ENCODE measurements around the gene PGF.
A peak's percentile ranks its signal among the peaks of the same experiment; 100 is the strongest.
"Not testable (repeated sequence)": the region's sequence is repeated elsewhere in the genome, so short reads cannot be mapped to it uniquely, and the experiment has no call there.

PGF gene

DNA sequence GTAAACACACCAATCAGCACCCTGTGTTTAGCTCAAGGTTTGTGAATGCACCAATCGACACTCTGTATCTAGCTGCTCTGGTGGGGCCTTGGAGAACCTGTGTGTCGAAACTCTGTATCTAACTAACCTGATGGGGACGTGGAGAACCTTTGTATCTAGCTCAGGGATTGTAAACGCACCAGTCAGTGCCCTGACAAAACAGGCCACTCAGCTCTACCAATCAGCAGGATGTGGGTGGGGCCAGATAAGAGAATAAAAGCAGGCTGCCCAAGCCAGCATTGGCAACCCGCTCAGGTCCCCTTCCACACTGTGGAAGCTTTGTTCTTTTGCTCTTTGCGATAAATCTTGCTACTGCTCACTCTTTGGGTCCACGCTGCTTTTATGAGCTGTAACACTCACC, 40.4 kb upstream of the PGF start:
- WGBS (ENCODE audit: extremely low coverage, insufficient coverage, low lambda C conversion rate), result no CpG with 5 or more reads among the region's 7 CpGs
- not testable (repeated sequence) for H2BK15ac ChIP-seq (replicated peaks; ENCODE audit: low read depth); H3K79me1 ChIP-seq (ENCODE audit: low read length); H2AK5ac ChIP-seq (ENCODE audit: low read length); H3K79me2 ChIP-seq (ENCODE audit: control insufficient read depth, insufficient read depth, low read length); H2BK120ac ChIP-seq (ENCODE audit: low read depth, low read length); H3K4ac ChIP-seq (ENCODE audit: low read depth, low read length); H3K27ac ChIP-seq (ENCODE audit: low read depth, low read length); H3K4me2 ChIP-seq (ENCODE audit: low read length); H3K4me3 ChIP-seq (ENCODE audit: low read length); H2BK5ac ChIP-seq (ENCODE audit: low read length); H3K18ac ChIP-seq (ENCODE audit: low read length); H3K36me3 ChIP-seq (ENCODE audit: control insufficient read depth, insufficient read depth, low read length); H3K9ac ChIP-seq (ENCODE audit: low read length); H4K8ac ChIP-seq (ENCODE audit: low read depth, low read length); H3K4me1 ChIP-seq (ENCODE audit: control insufficient read depth, low read depth, low read length); DNase-seq; H3K23ac ChIP-seq (ENCODE audit: low read length); H4K5ac ChIP-seq (ENCODE audit: low read length); H3K56ac ChIP-seq (ENCODE audit: low read length); H3K27me3 ChIP-seq (ENCODE audit: insufficient read depth, low read length, poor library complexity)

DNA sequence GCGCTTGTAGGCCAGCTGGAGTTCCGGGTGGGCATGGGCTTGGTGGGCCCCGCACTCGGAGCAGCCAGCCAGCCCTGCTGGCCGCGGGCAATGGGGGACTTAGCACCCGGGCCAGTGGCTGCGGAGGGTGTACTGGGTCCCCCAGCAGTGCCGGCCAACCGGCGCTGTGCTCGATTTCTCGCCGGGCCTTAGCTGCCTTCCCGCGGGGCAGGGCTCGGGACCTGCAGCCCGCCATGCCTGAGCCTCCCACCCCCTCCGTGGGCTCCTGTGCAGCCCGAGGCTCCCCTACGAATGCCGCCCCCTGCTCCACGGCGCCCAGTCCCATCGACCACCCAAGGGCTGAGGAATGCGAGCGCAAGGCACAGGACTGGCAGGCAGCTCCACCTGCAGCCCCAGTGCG, 38.8 kb upstream of the PGF start:
- H4K8ac ChIP-seq (ENCODE audit: low read depth, low read length); H2BK15ac ChIP-seq (replicated peaks; ENCODE audit: low read depth); H3K23ac ChIP-seq (ENCODE audit: low read length); H3K4me3 ChIP-seq (ENCODE audit: low read length); H4K5ac ChIP-seq (ENCODE audit: low read length); H3K4me1 ChIP-seq (ENCODE audit: control insufficient read depth, low read depth, low read length); H3K27me3 ChIP-seq (ENCODE audit: insufficient read depth, low read length, poor library complexity); H3K79me2 ChIP-seq (ENCODE audit: control insufficient read depth, insufficient read depth, low read length); H2BK120ac ChIP-seq (ENCODE audit: low read depth, low read length); H3K36me3 ChIP-seq (ENCODE audit: control insufficient read depth, insufficient read depth, low read length); H3K79me1 ChIP-seq (ENCODE audit: low read length); DNase-seq; H3K27ac ChIP-seq (ENCODE audit: low read depth, low read length); H3K9ac ChIP-seq (ENCODE audit: low read length); H3K4me2 ChIP-seq (ENCODE audit: low read length); H2AK5ac ChIP-seq (ENCODE audit: low read length); H3K18ac ChIP-seq (ENCODE audit: low read length); H2BK5ac ChIP-seq (ENCODE audit: low read length); H3K4ac ChIP-seq (ENCODE audit: low read depth, low read length); H3K56ac ChIP-seq (ENCODE audit: low read length): not testable (repeated sequence)
- no CpG with 5 or more reads among the region's 28 CpGs for WGBS (ENCODE audit: extremely low coverage, insufficient coverage, low lambda C conversion rate)

DNA sequence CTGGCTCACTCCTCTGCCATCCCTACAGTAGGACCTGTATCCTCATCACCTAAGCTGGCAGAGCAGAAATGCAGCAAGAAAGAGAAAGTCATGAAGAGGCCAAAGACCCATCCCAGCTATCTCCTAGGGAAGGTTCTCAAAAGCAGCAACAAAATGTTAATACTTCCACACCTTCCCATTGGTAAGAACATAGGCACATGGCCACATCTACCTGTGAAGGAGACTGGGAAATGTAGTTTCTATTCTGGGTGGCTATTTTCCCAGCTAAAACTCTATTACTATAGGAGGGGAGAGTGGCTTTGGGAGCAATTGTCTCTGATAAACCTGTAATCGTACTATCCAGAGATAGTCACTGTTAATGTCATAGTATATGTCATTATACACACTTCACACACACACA, 33.6 kb upstream of the PGF start:
- Histone ChIP-seq H4K8ac (ENCODE audit: low read depth, low read length) (no peak overlapping the region), H3K36me3 (ENCODE audit: control insufficient read depth, insufficient read depth, low read length) (no peaks in the 10 kb centered on the region), H3K18ac (ENCODE audit: low read length) (no peak overlapping the region), H2BK15ac (replicated peaks; ENCODE audit: low read depth) (no peak overlapping the region), H2BK5ac (ENCODE audit: low read length) (no peak overlapping the region), H2AK5ac (ENCODE audit: low read length) (no peak overlapping the region), H3K27ac (ENCODE audit: low read depth, low read length) (no peak overlapping the region), H3K56ac (ENCODE audit: low read length) (no peak overlapping the region), H2BK120ac (ENCODE audit: low read depth, low read length) (no peak overlapping the region), H3K4me1 (ENCODE audit: control insufficient read depth, low read depth, low read length) (peaks cover 3% of the 10 kb centered on the region), H3K4me3 (ENCODE audit: low read length) (no peak overlapping the region), H3K79me2 (ENCODE audit: control insufficient read depth, insufficient read depth, low read length) (no peaks in the 10 kb centered on the region), H3K4ac (ENCODE audit: low read depth, low read length) (no peak overlapping the region), H3K79me1 (ENCODE audit: low read length) (no peaks in the 10 kb centered on the region), H3K9ac (ENCODE audit: low read length) (no peak overlapping the region), H3K23ac (ENCODE audit: low read length) (no peak overlapping the region), H4K5ac (ENCODE audit: low read length) (peak overlapping the region; percentile 93), H3K4me2 (ENCODE audit: low read length) (no peak overlapping the region), H3K27me3 (ENCODE audit: insufficient read depth, low read length, poor library complexity) (no peaks in the 10 kb centered on the region)
- peak; percentile 24 for DNase-seq
- WGBS (ENCODE audit: extremely low coverage, insufficient coverage, low lambda C conversion rate), result no CpG with 5 or more reads among the region's 1 CpG

DNA sequence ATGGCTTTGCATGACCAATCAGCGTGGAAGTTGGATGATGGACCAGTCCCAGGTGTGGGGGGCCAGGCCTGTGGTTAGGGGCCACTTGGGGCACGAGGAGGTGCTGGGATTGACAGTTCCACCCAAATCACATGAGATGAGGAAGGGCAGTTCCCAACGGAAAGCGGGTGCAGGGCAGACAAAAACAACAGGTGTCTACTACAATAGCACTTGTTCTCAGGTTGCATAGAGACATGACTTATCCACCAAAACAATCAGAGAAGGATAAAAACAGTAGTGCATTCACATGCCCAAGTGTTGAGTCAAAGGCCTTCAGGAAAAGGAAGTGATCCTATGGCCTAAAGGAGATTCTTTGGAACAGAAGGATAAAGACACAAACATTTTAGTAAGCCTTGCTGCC, 32.7 kb upstream of the PGF start:
- H3K4ac ChIP-seq (ENCODE audit: low read depth, low read length), result no peak overlapping the region
- no peak overlapping the region for H2BK120ac ChIP-seq (ENCODE audit: low read depth, low read length)
- H3K4me1 ChIP-seq (ENCODE audit: control insufficient read depth, low read depth, low read length), result peaks cover 3% of the 10 kb centered on the region
- no peak overlapping the region for H4K5ac ChIP-seq (ENCODE audit: low read length)
- H4K8ac ChIP-seq (ENCODE audit: low read depth, low read length), result no peak overlapping the region
- peak; percentile 71 for DNase-seq
- no peaks in the 10 kb centered on the region for H3K27me3 ChIP-seq (ENCODE audit: insufficient read depth, low read length, poor library complexity)
- H3K4me3 ChIP-seq (ENCODE audit: low read length), result no peak overlapping the region
- H3K79me1 ChIP-seq (ENCODE audit: low read length), result no peaks in the 10 kb centered on the region
- no peaks in the 10 kb centered on the region for H3K36me3 ChIP-seq (ENCODE audit: control insufficient read depth, insufficient read depth, low read length)
- H2BK5ac ChIP-seq (ENCODE audit: low read length), result no peak overlapping the region
- WGBS (ENCODE audit: extremely low coverage, insufficient coverage, low lambda C conversion rate), result no CpG with 5 or more reads among the region's 4 CpGs
- H3K9ac ChIP-seq (ENCODE audit: low read length), result no peak overlapping the region
- H2BK15ac ChIP-seq (replicated peaks; ENCODE audit: low read depth), result no peak overlapping the region
- H3K79me2 ChIP-seq (ENCODE audit: control insufficient read depth, insufficient read depth, low read length), result no peaks in the 10 kb centered on the region
- no peak overlapping the region for H3K56ac ChIP-seq (ENCODE audit: low read length)
- no peak overlapping the region for H3K23ac ChIP-seq (ENCODE audit: low read length)
- no peak overlapping the region for H3K18ac ChIP-seq (ENCODE audit: low read length)
- no peak overlapping the region for H3K4me2 ChIP-seq (ENCODE audit: low read length)
- H3K27ac ChIP-seq (ENCODE audit: low read depth, low read length), result no peak overlapping the region
- no peak overlapping the region for H2AK5ac ChIP-seq (ENCODE audit: low read length)

DNA sequence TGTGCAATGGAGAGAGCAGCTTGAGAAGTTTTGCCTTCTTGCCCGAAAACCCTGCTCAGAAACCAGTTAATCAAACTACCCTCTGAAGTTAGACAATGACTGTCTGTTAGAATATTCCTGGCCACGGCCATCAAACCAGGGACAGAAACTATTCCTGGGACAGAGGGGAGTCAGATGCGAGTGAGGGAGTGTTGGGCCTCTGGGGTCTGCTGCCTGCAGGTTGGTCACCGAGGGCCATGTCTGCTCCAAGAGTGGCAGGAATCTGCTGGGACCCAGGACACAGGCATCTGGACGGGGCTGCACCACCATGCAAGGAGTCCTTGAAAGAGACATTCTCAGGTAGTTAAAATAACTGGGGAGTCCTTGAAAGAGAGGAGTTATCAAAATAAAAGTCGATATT, 30.4 kb upstream of the PGF start:
- no peaks in the 10 kb centered on the region for H3K27me3 ChIP-seq (ENCODE audit: insufficient read depth, low read length, poor library complexity)
- H4K5ac ChIP-seq (ENCODE audit: low read length), result no peak overlapping the region
- H3K79me2 ChIP-seq (ENCODE audit: control insufficient read depth, insufficient read depth, low read length), result no peaks in the 10 kb centered on the region
- no peak overlapping the region for H2AK5ac ChIP-seq (ENCODE audit: low read length)
- no peak overlapping the region for H2BK120ac ChIP-seq (ENCODE audit: low read depth, low read length)
- H4K8ac ChIP-seq (ENCODE audit: low read depth, low read length), result no peak overlapping the region
- no peaks in the 10 kb centered on the region for H3K79me1 ChIP-seq (ENCODE audit: low read length)
- H2BK5ac ChIP-seq (ENCODE audit: low read length), result no peak overlapping the region
- H3K4me1 ChIP-seq (ENCODE audit: control insufficient read depth, low read depth, low read length), result peaks cover 8% of the 10 kb centered on the region
- H3K4me2 ChIP-seq (ENCODE audit: low read length), result no peak overlapping the region
- no peak overlapping the region for H3K23ac ChIP-seq (ENCODE audit: low read length)
- H3K56ac ChIP-seq (ENCODE audit: low read length), result no peak overlapping the region
- H3K4me3 ChIP-seq (ENCODE audit: low read length), result no peak overlapping the region
- DNase-seq, result no peak
- H3K18ac ChIP-seq (ENCODE audit: low read length), result no peak overlapping the region
- H2BK15ac ChIP-seq (replicated peaks; ENCODE audit: low read depth), result no peak overlapping the region
- H3K4ac ChIP-seq (ENCODE audit: low read depth, low read length), result no peak overlapping the region
- no peak overlapping the region for H3K9ac ChIP-seq (ENCODE audit: low read length)
- no peaks in the 10 kb centered on the region for H3K36me3 ChIP-seq (ENCODE audit: control insufficient read depth, insufficient read depth, low read length)
- WGBS (ENCODE audit: extremely low coverage, insufficient coverage, low lambda C conversion rate), result no CpG with 5 or more reads among the region's 6 CpGs
- no peak overlapping the region for H3K27ac ChIP-seq (ENCODE audit: low read depth, low read length)

DNA sequence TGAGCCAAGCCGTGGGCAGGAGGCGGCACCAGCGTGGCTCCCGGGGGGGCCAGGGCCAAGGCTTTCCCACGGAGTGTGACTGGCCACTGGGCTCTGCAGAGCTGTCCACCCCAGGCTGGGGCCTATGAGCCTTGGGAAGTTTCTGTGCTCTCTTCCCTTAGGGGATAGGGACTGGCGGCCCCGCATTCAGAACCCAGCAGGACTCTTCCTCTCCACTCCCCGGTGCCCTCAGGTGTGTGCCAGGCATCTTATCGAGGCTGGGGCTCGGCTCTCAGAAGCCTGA, 29.6 kb upstream of the PGF start:
- H3K4me1 ChIP-seq (ENCODE audit: control insufficient read depth, low read depth, low read length), result peaks cover 14% of the 10 kb centered on the region
- H2BK15ac ChIP-seq (replicated peaks; ENCODE audit: low read depth), result no peak overlapping the region
- H2BK5ac ChIP-seq (ENCODE audit: low read length), result no peak overlapping the region
- no peak overlapping the region for H4K8ac ChIP-seq (ENCODE audit: low read depth, low read length)
- no peak overlapping the region for H3K27ac ChIP-seq (ENCODE audit: low read depth, low read length)
- peak overlapping the region; percentile 46 for H3K18ac ChIP-seq (ENCODE audit: low read length)
- no peaks in the 10 kb centered on the region for H3K79me2 ChIP-seq (ENCODE audit: control insufficient read depth, insufficient read depth, low read length)
- no peaks in the 10 kb centered on the region for H3K27me3 ChIP-seq (ENCODE audit: insufficient read depth, low read length, poor library complexity)
- no peaks in the 10 kb centered on the region for H3K79me1 ChIP-seq (ENCODE audit: low read length)
- H2AK5ac ChIP-seq (ENCODE audit: low read length), result no peak overlapping the region
- no CpG with 5 or more reads among the region's 10 CpGs for WGBS (ENCODE audit: extremely low coverage, insufficient coverage, low lambda C conversion rate)
- H3K4me2 ChIP-seq (ENCODE audit: low read length), result no peak overlapping the region
- peak overlapping the region; percentile 38 for H3K4ac ChIP-seq (ENCODE audit: low read depth, low read length)
- no peak overlapping the region for H2BK120ac ChIP-seq (ENCODE audit: low read depth, low read length)
- no peak overlapping the region for H4K5ac ChIP-seq (ENCODE audit: low read length)
- H3K4me3 ChIP-seq (ENCODE audit: low read length), result no peak overlapping the region
- DNase-seq, result no peak
- H3K56ac ChIP-seq (ENCODE audit: low read length), result peak overlapping the region; percentile 73
- H3K23ac ChIP-seq (ENCODE audit: low read length), result no peak overlapping the region
- no peaks in the 10 kb centered on the region for H3K36me3 ChIP-seq (ENCODE audit: control insufficient read depth, insufficient read depth, low read length)
- H3K9ac ChIP-seq (ENCODE audit: low read length), result no peak overlapping the region

Data from mesendoderm (in vitro differentiated cells).